Measurements from ENCODE around the gene KNOP1. TPM values are rescaled to one million over a fixed set of nuclear protein-coding genes. Genes with fewer than 3 reads are reported as not detected.

The KNOP1 gene
- polyA plus RNA-seq, 3 donors, result 1.5 to 2.8 (median 2.4) TPM

DNA sequence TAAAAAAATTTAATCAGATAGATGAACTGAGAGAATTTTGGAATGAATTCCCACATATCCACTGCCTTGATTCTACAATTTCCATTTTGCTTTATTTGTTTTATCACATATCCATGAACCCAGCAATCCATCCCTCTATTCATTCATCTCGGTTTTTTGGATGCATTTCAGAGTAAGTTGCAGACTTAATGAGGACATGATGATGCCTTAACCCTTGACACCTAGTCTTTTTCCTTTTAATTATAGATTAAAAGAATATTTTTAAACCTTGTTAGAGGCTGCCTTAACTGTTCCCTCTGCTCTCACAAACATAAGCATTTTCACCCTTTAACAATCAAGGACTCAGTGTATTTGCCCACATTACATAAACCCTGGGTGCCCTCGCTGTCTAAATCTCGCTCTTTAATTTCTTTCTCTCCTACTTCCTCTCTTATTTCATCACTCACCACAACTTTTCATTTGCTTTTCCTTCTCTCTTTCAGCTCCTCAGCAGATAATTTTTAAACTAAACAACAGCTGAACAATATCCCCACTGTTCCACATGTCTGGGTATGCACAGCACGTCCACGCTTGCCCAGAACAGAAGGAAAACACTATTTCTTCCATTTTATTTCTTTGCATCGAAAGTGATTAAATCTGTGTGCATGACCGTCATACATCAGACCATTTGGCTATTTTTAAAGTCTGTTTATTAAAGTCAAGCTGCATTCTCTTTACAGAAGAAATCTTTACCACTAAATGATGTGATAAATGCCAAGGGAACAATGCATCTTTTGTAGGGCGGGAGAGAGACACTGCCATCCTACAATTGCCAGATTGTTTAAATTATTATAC lies 40.0 kb upstream of the KNOP1 start:
- Histone ChIP-seq H3K27ac (ENCODE audit: low read depth in 1 of 2, low read length in 2 of 2) (no peak overlapping the region), H4K20me1 (ENCODE audit: insufficient read depth, low read length) (no peaks in the 10 kb centered on the region), H3K4me1 (ENCODE audit: control insufficient read depth in 1 of 2, insufficient read depth in 2 of 2, low read length in 2 of 2) (peaks cover 5 to 7% of the 10 kb centered on the region in 2 donors), H3K27me3 (ENCODE audit: control insufficient read depth in 2 of 2, insufficient read depth in 2 of 2, low read length in 2 of 2) (no peaks in the 10 kb centered on the region), H3K9me3 (replicated peaks in 1 of 2; ENCODE audit: control insufficient read depth in 1 of 2, insufficient read depth in 1 of 2, low read length in 2 of 2) (no peaks in the 10 kb centered on the region), H3K4me2 (replicated peaks; ENCODE audit: extremely low read depth, low read length, poor library complexity, severe bottlenecking) (no peak overlapping the region), H3K9ac (ENCODE audit: insufficient read depth, low read length, poor library complexity, severe bottlenecking) (no peak overlapping the region), H3K79me2 (ENCODE audit: insufficient read depth, low read length) (no peaks in the 10 kb centered on the region), H2AFZ (ENCODE audit: insufficient read depth, low read depth, low read length, poor library complexity, severe bottlenecking) (peak overlapping the region; percentile 37), H3K36me3 (replicated peaks in 1 of 2; ENCODE audit: control insufficient read depth in 1 of 2, insufficient read depth in 2 of 2, low read length in 2 of 2) (no peaks in the 10 kb centered on the region), H3K4me3 (replicated peaks in 1 of 3; ENCODE audit: low read depth in 2 of 3, low read length in 3 of 3) (no peak overlapping the region)
- Mint-ChIP-seq H3K36me3 (no peaks in the 10 kb centered on the region), H3K4me1 (peaks cover 17% of the 10 kb centered on the region), H3K4me3 (peak overlapping the region in 1 of 2 donors; percentile 23), H3K9me3 (peaks cover 0 to 4% (median 0%) of the 10 kb centered on the region in 7 donors), H3K27me3 (ENCODE audit: low read depth in 3 of 3) (peaks cover 0 to 4% (median 0%) of the 10 kb centered on the region in 3 donors), H3K27ac (peak overlapping the region in 1 of 7 donors; percentile 2)
- intact Hi-C loops (cut with micrococcal nuclease), result no loop called here
- DNase-seq, result no peak
- 0% methylated on average over 2 of the region's 8 CpGs for WGBS (ENCODE audit: insufficient coverage)
- TF ChIP-seq, protein P1, sequence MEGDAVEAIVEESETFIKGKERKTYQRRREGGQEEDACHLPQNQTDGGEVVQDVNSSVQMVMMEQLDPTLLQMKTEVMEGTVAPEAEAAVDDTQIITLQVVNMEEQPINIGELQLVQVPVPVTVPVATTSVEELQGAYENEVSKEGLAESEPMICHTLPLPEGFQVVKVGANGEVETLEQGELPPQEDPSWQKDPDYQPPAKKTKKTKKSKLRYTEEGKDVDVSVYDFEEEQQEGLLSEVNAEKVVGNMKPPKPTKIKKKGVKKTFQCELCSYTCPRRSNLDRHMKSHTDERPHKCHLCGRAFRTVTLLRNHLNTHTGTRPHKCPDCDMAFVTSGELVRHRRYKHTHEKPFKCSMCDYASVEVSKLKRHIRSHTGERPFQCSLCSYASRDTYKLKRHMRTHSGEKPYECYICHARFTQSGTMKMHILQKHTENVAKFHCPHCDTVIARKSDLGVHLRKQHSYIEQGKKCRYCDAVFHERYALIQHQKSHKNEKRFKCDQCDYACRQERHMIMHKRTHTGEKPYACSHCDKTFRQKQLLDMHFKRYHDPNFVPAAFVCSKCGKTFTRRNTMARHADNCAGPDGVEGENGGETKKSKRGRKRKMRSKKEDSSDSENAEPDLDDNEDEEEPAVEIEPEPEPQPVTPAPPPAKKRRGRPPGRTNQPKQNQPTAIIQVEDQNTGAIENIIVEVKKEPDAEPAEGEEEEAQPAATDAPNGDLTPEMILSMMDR (IDR thresholded peaks at IDR 0.05), result no peak

- H3K4me3 ChIP-seq (replicated peaks in 1 of 3; ENCODE audit: low read depth in 2 of 3, low read length in 3 of 3), result no peak overlapping the region
- H3K4me1 Mint-ChIP-seq, result peaks cover 17% of the 10 kb centered on the region
- H3K4me2 ChIP-seq (replicated peaks; ENCODE audit: extremely low read depth, low read length, poor library complexity, severe bottlenecking), result no peak overlapping the region
- no peak overlapping the region for H3K4me3 Mint-ChIP-seq
- no peaks in the 10 kb centered on the region for H3K36me3 ChIP-seq (replicated peaks in 1 of 2; ENCODE audit: control insufficient read depth in 1 of 2, insufficient read depth in 2 of 2, low read length in 2 of 2)
- H3K27me3 Mint-ChIP-seq (ENCODE audit: low read depth in 3 of 3), result peaks cover 0 to 4% (median 2%) of the 10 kb centered on the region in 3 donors
- H3K36me3 Mint-ChIP-seq, result no peaks in the 10 kb centered on the region
- intact Hi-C loops (cut with micrococcal nuclease), result no loop called here
- H3K9me3 Mint-ChIP-seq, result peaks cover 0 to 4% (median 0%) of the 10 kb centered on the region in 7 donors
- no peaks in the 10 kb centered on the region for H3K9me3 ChIP-seq (replicated peaks in 1 of 2; ENCODE audit: control insufficient read depth in 1 of 2, insufficient read depth in 1 of 2, low read length in 2 of 2)
- no CpG with 5 or more reads among the region's 5 CpGs for WGBS (ENCODE audit: insufficient coverage)
- no peak for DNase-seq
- H3K9ac ChIP-seq (ENCODE audit: insufficient read depth, low read length, poor library complexity, severe bottlenecking), result no peak overlapping the region
- H2AFZ ChIP-seq (ENCODE audit: insufficient read depth, low read depth, low read length, poor library complexity, severe bottlenecking), result no peak overlapping the region
- H3K27ac ChIP-seq (ENCODE audit: low read depth in 1 of 2, low read length in 2 of 2), result no peak overlapping the region
- H3K27me3 ChIP-seq (ENCODE audit: control insufficient read depth in 2 of 2, insufficient read depth in 2 of 2, low read length in 2 of 2), result no peaks in the 10 kb centered on the region
- no peaks in the 10 kb centered on the region for H3K79me2 ChIP-seq (ENCODE audit: insufficient read depth, low read length)
- H3K4me1 ChIP-seq (ENCODE audit: control insufficient read depth in 1 of 2, insufficient read depth in 2 of 2, low read length in 2 of 2), result peaks cover 5 to 7% of the 10 kb centered on the region in 2 donors
- H4K20me1 ChIP-seq (ENCODE audit: insufficient read depth, low read length), result no peaks in the 10 kb centered on the region
- TF ChIP-seq, protein P1 (IDR thresholded peaks at IDR 0.05), result no peak
- H3K27ac Mint-ChIP-seq, result peak overlapping the region in 1 of 7 donors; percentile 18
Observed at GRCh38 chr16:19757026-19757425, 39.0 kb upstream of the KNOP1 start.
